HG02981 (cell line): Measurements from ENCODE around the gene ACY1.
A peak's percentile ranks its signal among the peaks of the same experiment; 100 is the strongest.

ENCODE experiments used
- ATAC-seq: cut with Tn5 transposase; IDR thresholded peaks from one replicate; pipeline ENCODE4 v1.9.1; 2021; ENCODE audit warnings: mild to moderate bottlenecking, moderate library complexity; ENCODE audit not compliant: unreplicated experiment

Gene ACY1

GRCh38 chr3:51982838-51983577, at the start of gene ACY1:
Gene ACY1, plus strand, starts transcription at chr3:51983535. Its CDS starts 530 bp downstream, at chr3:51984065.
- ATAC-seq: peak; percentile 59

- no peak for ATAC-seq
These were observed 49.0 kb upstream of the ACY1 start for GRCh38 chr3:51934139-51934850.

GRCh38 chr3:51934991-51935885, 48.1 kb upstream of the ACY1 start:
- ATAC-seq: no peak

GRCh38 chr3:51935886-51936755, 47.2 kb upstream of the ACY1 start:
- ATAC-seq: no peak

GRCh38 chr3:51937014-51937413, 46.3 kb upstream of the ACY1 start:
- no peak for ATAC-seq

- ATAC-seq: no peak
These were observed 45.5 kb upstream of the ACY1 start for GRCh38 chr3:51937611-51938450.

- ATAC-seq: no peak
These were observed 44.4 kb upstream of the ACY1 start for GRCh38 chr3:51938780-51939425.

- ATAC-seq: no peak
These were observed 42.5 kb upstream of the ACY1 start for GRCh38 chr3:51940648-51941462.

- no peak for ATAC-seq
These were observed 41.9 kb upstream of the ACY1 start for GRCh38 chr3:51941463-51941797.

- peak; percentile 89 for ATAC-seq
These were observed 41.3 kb upstream of the ACY1 start, which contains the start of the genes PARP3 and RRP9 for GRCh38 chr3:51941798-51942602. Gene PARP3, plus strand, starts transcription at chr3:51942363. Its CDS starts 993 bp downstream, at chr3:51943356. Gene RRP9, minus strand, starts transcription at chr3:51941904. Its CDS starts 37 bp downstream, at chr3:51941867.

GRCh38 chr3:51942603-51943450, 40.5 kb upstream of the ACY1 start:
- ATAC-seq: peak; percentile 31

- ATAC-seq: no peak
These were observed 39.6 kb upstream of the ACY1 start for GRCh38 chr3:51943451-51944391.

- no peak for ATAC-seq
These were observed 38.8 kb upstream of the ACY1 start for GRCh38 chr3:51944451-51945021.

GRCh38 chr3:51945031-51945840, 38.1 kb upstream of the ACY1 start:
- ATAC-seq: no peak
